ENCODE results near the gene TEX28.

TEX28 gene

GRCh38 chrX:154322890-154323289, 28.0 kb upstream of the TEX28 start:
- no peak for TF ChIP-seq CTCF (IDR thresholded peaks at IDR 0.05; ENCODE audit: borderline replicate concordance, control extremely low read depth, extremely low read depth, insufficient read depth, missing control alignments)
- DNase-seq (ENCODE audit: low spot score): no peak
- in situ Hi-C loops (cut with MboI; ENCODE audit: low sequenced_read_pairs, unreplicated experiment): no loop called here

DNA sequence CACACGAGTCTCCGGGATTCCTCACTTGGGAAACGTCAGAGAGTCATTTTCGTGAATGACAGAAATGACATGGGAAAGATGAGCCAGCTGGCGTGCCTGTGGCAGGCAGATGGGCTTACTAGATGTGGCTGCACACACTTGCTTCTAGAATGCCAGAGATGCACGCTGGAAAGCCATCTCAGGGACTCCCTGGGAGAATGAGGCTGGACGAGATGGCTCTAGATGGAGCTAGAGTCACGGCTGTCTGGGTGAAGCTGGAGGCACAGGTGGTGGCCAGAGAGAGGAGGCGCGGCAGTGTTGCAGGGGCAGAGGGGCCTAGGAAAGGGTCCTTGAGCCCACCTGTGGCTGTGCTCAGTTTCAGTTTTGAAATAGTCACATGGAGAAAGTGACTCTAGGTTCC, 26.7 kb upstream of the TEX28 start:
- TF ChIP-seq CTCF (IDR thresholded peaks at IDR 0.05; ENCODE audit: borderline replicate concordance, control extremely low read depth, extremely low read depth, insufficient read depth, missing control alignments): peak; percentile 21
- DNase-seq (ENCODE audit: low spot score): peak; percentile 37
- in situ Hi-C loops (cut with MboI; ENCODE audit: low sequenced_read_pairs, unreplicated experiment): no loop called here

- no peak for TF ChIP-seq CTCF (IDR thresholded peaks at IDR 0.05; ENCODE audit: borderline replicate concordance, control extremely low read depth, extremely low read depth, insufficient read depth, missing control alignments)
- no peak for DNase-seq (ENCODE audit: low spot score)
- in situ Hi-C loops (cut with MboI; ENCODE audit: low sequenced_read_pairs, unreplicated experiment): no loop called here
Observed at GRCh38 chrX:154321152-154321551, 26.2 kb upstream of the TEX28 start.

DNA sequence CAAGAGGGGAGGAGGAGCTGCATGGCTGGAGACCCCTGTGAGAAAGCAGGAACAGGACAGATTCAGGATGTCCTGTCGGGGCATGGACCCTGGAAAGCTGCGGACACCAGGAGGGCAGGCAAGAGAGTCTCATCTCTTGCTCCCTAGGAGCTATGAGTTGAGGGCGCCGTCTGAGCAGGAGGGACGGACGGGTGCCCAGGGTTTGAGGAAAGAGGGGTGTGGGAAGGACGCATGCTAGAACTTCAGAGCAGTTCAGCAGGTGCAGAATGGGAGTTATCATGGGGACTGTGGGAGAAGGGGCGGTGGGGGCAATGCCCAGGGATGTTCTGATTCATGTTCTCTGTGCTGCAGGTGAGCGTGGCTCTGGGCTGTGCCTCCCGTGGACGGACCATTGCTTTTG, 25.5 kb upstream of the TEX28 start:
- TF ChIP-seq CTCF (IDR thresholded peaks at IDR 0.05; ENCODE audit: borderline replicate concordance, control extremely low read depth, extremely low read depth, insufficient read depth, missing control alignments): no peak
- DNase-seq (ENCODE audit: low spot score): no peak
- in situ Hi-C loops (cut with MboI; ENCODE audit: low sequenced_read_pairs, unreplicated experiment): no loop called here

DNA sequence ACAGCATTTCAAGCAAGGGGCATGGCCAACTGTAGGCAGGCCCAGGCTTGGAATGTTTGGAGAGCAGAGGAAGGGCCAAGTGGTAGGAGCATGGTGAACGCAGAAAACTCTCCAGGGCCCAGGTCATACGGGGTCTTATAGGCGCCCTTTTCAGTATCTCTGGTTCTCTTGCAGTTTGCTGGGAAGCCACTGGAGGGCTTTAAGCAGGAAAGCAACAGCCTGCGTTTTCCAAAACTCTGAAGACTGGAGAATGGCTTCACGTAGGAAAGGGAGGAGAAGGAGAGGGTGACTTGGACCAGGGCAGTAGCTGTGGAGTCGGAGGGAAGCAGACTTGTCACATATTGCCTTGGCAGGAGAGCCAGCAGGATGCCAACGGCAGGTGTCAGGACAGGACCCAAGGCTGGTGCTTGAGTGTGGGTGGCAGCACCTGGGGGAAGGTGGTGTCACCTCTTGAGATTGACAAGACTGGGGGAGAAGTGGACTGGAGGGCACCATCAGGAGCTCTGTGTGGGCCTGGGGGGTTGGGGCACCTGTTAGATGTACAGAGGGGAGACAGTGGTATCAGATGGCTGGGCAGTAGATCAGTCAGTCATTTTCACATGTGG, 22.6 kb upstream of the TEX28 start:
- in situ Hi-C loops (cut with MboI; ENCODE audit: low sequenced_read_pairs, unreplicated experiment): no loop called here
- TF ChIP-seq CTCF (IDR thresholded peaks at IDR 0.05; ENCODE audit: borderline replicate concordance, control extremely low read depth, extremely low read depth, insufficient read depth, missing control alignments): no peak
- no peak for DNase-seq (ENCODE audit: low spot score)

DNA sequence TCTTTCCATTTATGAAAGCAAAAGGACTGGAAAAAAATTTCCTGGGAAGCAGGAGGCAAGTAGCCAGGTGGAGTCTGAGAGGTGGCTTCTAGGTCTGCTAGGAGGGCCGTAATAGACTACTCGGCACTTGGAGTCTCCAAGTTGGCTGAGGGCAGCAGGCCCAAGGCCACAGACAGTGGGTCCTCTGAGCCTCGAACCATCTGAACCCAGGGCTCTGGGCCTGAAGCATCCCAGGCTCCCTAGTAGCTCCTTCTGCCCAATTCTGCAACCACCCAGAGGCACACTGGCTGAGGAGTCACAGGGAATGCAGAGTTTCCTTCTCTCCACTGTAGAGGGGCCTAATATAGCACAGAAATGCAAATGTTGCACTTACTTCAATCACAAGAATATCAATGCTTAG, 20.5 kb upstream of the TEX28 start:
- in situ Hi-C loops (cut with MboI; ENCODE audit: low sequenced_read_pairs, unreplicated experiment): no loop called here
- DNase-seq (ENCODE audit: low spot score): no peak
- no peak for TF ChIP-seq CTCF (IDR thresholded peaks at IDR 0.05; ENCODE audit: borderline replicate concordance, control extremely low read depth, extremely low read depth, insufficient read depth, missing control alignments)
